Heart right ventricle (tissue), 16 donors: Measurements from ENCODE around the gene WAPL. TPM values are rescaled to one million over a fixed set of nuclear protein-coding genes. Genes with fewer than 3 reads are reported as not detected.
"Not testable (repeated sequence)": the region's sequence is repeated elsewhere in the genome, so short reads cannot be mapped to it uniquely, and the experiment has no call there.

Experiments used
- ATAC-seq, 8 donors: fragments of 200-7000 bp; cut with Tn5 transposase; one replicate each; pipeline ENCODE4 v1.9.1; 2020; ENCODE audit warnings: mild to moderate bottlenecking in 8 of 8, moderate library complexity in 8 of 8, moderate number of reproducible peaks in 1 of 8
- DNase-seq, 2 donors: peaks; one replicate each; pipeline ENCODE4 v3.0.0-alpha.2; 2020
- H3K27ac ChIP-seq, 10 donors: fragments of 200-600 bp; sonication (generic) in 2 of 10; one replicate each; pipeline versions ENCODE4 v1.5.0 to v1.8.0; 2020 to 2022; ENCODE audit warnings: mild to moderate bottlenecking in 3 of 10
- H3K27me3 ChIP-seq, 7 donors: fragments of 200-600 bp; one replicate each; pipeline ENCODE4 v1.8.0; 2021 to 2022; ENCODE audit warnings: mild to moderate bottlenecking in 2 of 7
- H3K36me3 ChIP-seq, 9 donors: fragments of 200-600 bp; sonication (generic) in 1 of 9; one replicate each; pipeline versions ENCODE4 v1.5.0 to v1.8.0; 2020 to 2022; ENCODE audit warnings: mild to moderate bottlenecking in 2 of 9
- H3K4me1 ChIP-seq, 9 donors: fragments of 200-600 bp; sonication (generic) in 1 of 9; one replicate each; pipeline versions ENCODE4 v1.5.0 to v1.8.0; 2020 to 2022; ENCODE audit warnings: mild to moderate bottlenecking in 4 of 9
- H3K4me3 ChIP-seq, 10 donors: fragments of 200-600 bp; sonication (generic) in 2 of 10; one replicate each; pipeline versions ENCODE4 v1.5.0 to v1.8.0; 2020 to 2022; ENCODE audit warnings: mild to moderate bottlenecking in 7 of 10, moderate library complexity in 2 of 10
- H3K9me3 ChIP-seq, 11 donors: fragments of 200-600 bp in 10 of 11; sonication (generic) in 2 of 11; one replicate each; pipeline versions ENCODE4 v1.5.0 to v1.8.0; 2013 to 2022; ENCODE audit warnings: mild to moderate bottlenecking in 2 of 11, control low read depth in 1 of 11, moderate library complexity in 1 of 11
- CTCF ChIP-seq, 9 donors: fragments of 200-600 bp; sonication (generic) in 2 of 9; IDR thresholded peaks; one replicate each; pipeline versions ENCODE4 v1.5.0 to v1.8.0; 2021 to 2022; ENCODE audit warnings: antibody characterized with exemption in 9 of 9, mild to moderate bottlenecking in 5 of 9, moderate library complexity in 1 of 9
- WGBS, 2 donors: extraction: QIAGEN DNeasy Blood & Tissue Kit; methylation state at CpG; one replicate each; pipeline ENCODE4 v1.1.7; 2013; ENCODE audit warnings: inconsistent platforms in 1 of 2; 5-methylcytosine and 5-hydroxymethylcytosine counted together
- intact Hi-C, 10 donors: fragments of 100-400 bp; cut with DNase I; formaldehyde crosslinking; loops; one replicate each; pipeline versions ENCODE4 v1.11.1 to v1.14.2; 2022
- polyA plus RNA-seq, 2 donors: library from polyadenylated mRNA; stranded (reverse); fragments of 200-250 nt; gene quantifications; one replicate each; pipeline ENCODE4 v1.2.3, GENCODE V29; 2013
- total RNA-seq, 10 donors: library from RNA; stranded (reverse); fragmentation: NEBNext Ultra II Directional in 3 of 10; extraction: Animal tissue kit (Norgen Biotek cat#: 25700) in 3 of 10; gene quantifications; one replicate each; pipeline versions ENCODE4 v1.2.1 to v1.2.4, GENCODE V29; 2021 to 2023
- donor health status: Arrhythmogenic right ventricular cardiomyopathy.
- donor health status: ischemic (EF 13 %, LVEDD 7.1; RV severe dilation, severe dysfunction).
- donor health status: healthy with polysubstance abuse.
- donor health status: DM: no; HTN: yes; CAD: no.
- donor health status: DM: no; HTN: no; CAD: no.
- donor health status: ischemic (EF 25% LVEDD 6.9; RV normal size, moderate dysfunction).
- donor health status: ischemic (EF 25% LVEDD 5.7; RV mildly dilated, moderate dysfunction).
- donor health status: healthy.
- donor health status: DM: yes; HTN: yes; CAD: no.
- donor health status: Ischemic cardiomyopathy.
- donor health status: ischemic (EF 35%, LVEDD 5.7; RV mildly dilated, moderate dysfunction).
- donor health status: nonischemic (EF 11% LVEDD 7.7; RV severe dilation, severe dysfunction).
- donor health status: DM: yes; HTN: yes; CAD: no.
- donor health status: PGD.
- donor health status: ischemic (EF 29% LVEDD 5.4; RV normal size, mild dysfunction).
- donor health status: nonischemic (EF 23%, LVEDD 6.1; RV moderate dilation, normal function).

The WAPL gene
- total and polyA plus RNA-seq, 12 donors = 10.0 to 29.5 (median 23.4) TPM

- Histone ChIP-seq H3K4me1 (peaks cover 0 to 34% (median 14%) of the 10 kb centered on the region in 9 donors), H3K27ac (peak overlapping the region in 3 of 10 donors; percentile 1 to 23 (median 16)), H3K4me3 (no peak overlapping the region), H3K36me3 (no peaks in the 10 kb centered on the region), H3K9me3 (no peaks in the 10 kb centered on the region), H3K27me3 (no peaks in the 10 kb centered on the region)
- 79 to 80% methylated on average over 4 of the region's 4 CpGs for WGBS, 2 donors
- no peak for DNase-seq
- no peak for TF ChIP-seq CTCF (IDR thresholded peaks at IDR 0.05)
- intact Hi-C loops = loop anchor here in 1 of 10 donors (10.0 kb wide), 1 partner anchor 118 kb away; no protein-coding TSS in a partner anchor
- ATAC-seq = no peak
Observed at GRCh38 chr10:86526606-86527005, 5.0 kb upstream of the WAPL start.

- not testable (repeated sequence) for ATAC-seq, H3K36me3 ChIP-seq, H3K4me3 ChIP-seq, H3K9me3 ChIP-seq, H3K27me3 ChIP-seq, DNase-seq, H3K27ac ChIP-seq
- WGBS, 2 donors = 97 to 99% methylated on average over 6 of the region's 6 CpGs
- peaks cover 0 to 35% (median 14%) of the 10 kb centered on the region in 9 donors for H3K4me1 ChIP-seq
- intact Hi-C loops = loop anchor here in 1 of 10 donors (10.0 kb wide), 1 partner anchor 119 kb away; no protein-coding TSS in a partner anchor
Observed at GRCh38 chr10:86525713-86526112, 4.1 kb upstream of the WAPL start.

DNA sequence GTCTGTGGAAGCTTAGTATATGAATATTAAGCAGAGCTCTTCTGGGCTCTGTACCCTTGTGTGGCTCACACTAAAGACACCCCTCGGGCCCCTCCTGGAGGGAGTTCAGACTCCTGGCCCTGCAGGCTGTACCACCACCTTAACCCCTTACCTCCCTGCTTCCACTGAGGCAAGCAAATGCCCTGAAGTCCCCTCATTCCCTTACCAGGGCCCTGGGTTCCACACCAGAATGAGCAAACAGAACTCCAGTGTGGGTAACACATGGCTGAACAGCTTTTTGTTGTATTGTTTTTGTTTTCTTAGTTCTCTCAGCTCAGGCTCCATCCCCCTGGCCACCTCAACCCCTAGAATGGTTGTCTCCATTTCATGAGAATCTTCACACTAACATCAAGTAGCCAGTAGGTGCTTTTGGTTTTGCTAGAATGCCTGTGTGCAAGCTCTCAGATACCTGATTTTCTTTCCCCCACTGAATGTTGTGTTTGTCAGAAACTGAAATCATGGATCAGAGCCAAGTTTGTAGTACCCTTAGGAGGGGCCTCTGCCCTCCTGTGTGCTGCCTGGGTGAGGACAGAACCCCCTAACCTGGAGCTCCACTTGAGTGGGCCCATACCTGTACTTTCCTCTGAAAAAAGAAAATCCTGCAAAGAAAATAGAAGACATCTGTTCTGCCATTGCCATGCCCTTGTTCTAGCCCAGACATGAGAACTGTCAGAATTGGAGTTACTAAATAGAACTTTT lies 2.8 kb upstream of the WAPL start:
- no peaks in the 10 kb centered on the region for H3K9me3 ChIP-seq
- peaks cover 7 to 48% (median 27%) of the 10 kb centered on the region in 9 donors for H3K4me1 ChIP-seq
- H3K36me3 ChIP-seq = no peaks in the 10 kb centered on the region
- no peaks in the 10 kb centered on the region for H3K27me3 ChIP-seq
- no peak for ATAC-seq
- H3K4me3 ChIP-seq = no peak overlapping the region
- no peak overlapping the region for H3K27ac ChIP-seq
- TF ChIP-seq CTCF (IDR thresholded peaks at IDR 0.05) = no peak
- intact Hi-C loops = loop anchor here in 2 of 10 donors (5.0 to 10.0 kb wide), 2 partner anchors 63 to 120 kb away; no protein-coding TSS in a partner anchor
- 17 to 26% methylated on average over 1 of the region's 1 CpG for WGBS, 2 donors
- DNase-seq = no peak

GRCh38 chr10:86523348-86523747 lies 1.8 kb upstream of the WAPL start:
- Histone ChIP-seq H3K4me1 (peaks cover 7 to 51% (median 38%) of the 10 kb centered on the region in 9 donors), H3K36me3 (peaks cover 0 to 4% (median 0%) of the 10 kb centered on the region in 9 donors), H3K9me3 (no peaks in the 10 kb centered on the region), H3K27me3 (no peaks in the 10 kb centered on the region), H3K4me3 (peak overlapping the region in 1 of 10 donors; percentile 91), H3K27ac (no peak overlapping the region)
- no peak for ATAC-seq
- 29 to 40% methylated on average over 1 of the region's 1 CpG for WGBS, 2 donors
- TF ChIP-seq CTCF (IDR thresholded peaks at IDR 0.05) = peak in 5 of 9 donors; percentile 18 to 39 (median 30)
- no peak for DNase-seq
- intact Hi-C loops = loop anchor here in 2 of 10 donors (5.0 to 10.0 kb wide), 2 partner anchors 64 to 121 kb away; no protein-coding TSS in a partner anchor
